H1 (cell line): ENCODE measurements around the gene SLIT3. TPM values are rescaled to one million over a fixed set of nuclear protein-coding genes. Genes with fewer than 3 reads are reported as not detected.

Experiments
- CHD7 ChIP-seq: fragments of 300-600 bp; sonication (generic); IDR thresholded peaks from 2 replicates; pipeline ENCODE4 v1.7.1; 2012; ENCODE audit warnings: low read length, moderate library complexity, mild to moderate bottlenecking, inconsistent platforms; ENCODE audit not compliant: insufficient replicate concordance
- POU5F1 ChIP-seq: IDR thresholded peaks from 2 replicates; pipeline ENCODE4 v1.6.1; 2011; ENCODE audit warnings: low read depth, mild to moderate bottlenecking, low read length, moderate library complexity
- polyA plus RNA-seq, 7 experiments: library from polyadenylated mRNA; depleted of rRNA in 3 of 7; stranded (reverse) in 5 of 7; unstranded in 2 of 7; fragments of >200 nt in 5 of 7; fragments of 200-250 nt in 2 of 7; gene quantifications; 1 replicate in 5 of 7; 2 replicates in 1 of 7; 4 replicates in 1 of 7; pipeline versions ENCODE4 v1.2.1 to v1.2.3, GENCODE V29; 2011 to 2013; ENCODE audit warnings: missing spikeins in 2 of 7, mixed read lengths in 2 of 7
- total RNA-seq: library from RNA; stranded (reverse); fragmentation: NEBNext Ultra II Directional; extraction: Animal tissue kit (Norgen Biotek cat#: 25700); gene quantifications from 2 replicates; pipeline ENCODE4 v1.2.1, GENCODE V29; 2021

The SLIT3 gene
- total and polyA plus RNA-seq, 2 of the 8 experiments (the other 6 are each of a cell fraction or from before 2014, with no cell fraction given), result 1.1 to 1.2 TPM

- TF ChIP-seq POU5F1, result no peak
- TF ChIP-seq CHD7, result no peak
Observed at GRCh38 chr5:169301986-169302385, 1.0 kb upstream of the SLIT3 start (continued).
